T follicular helper cell (primary cell): Measurements from ENCODE around the gene CBX3.
"Not testable (repeated sequence)": the region's sequence is repeated elsewhere in the genome, so short reads cannot be mapped to it uniquely, and the experiment has no call there.

ENCODE experiments used
- DNase-seq: peaks from one replicate; pipeline ENCODE4 v3.0.0-alpha.2; 2020; ENCODE audit warnings: low read depth

CBX3 gene

DNA sequence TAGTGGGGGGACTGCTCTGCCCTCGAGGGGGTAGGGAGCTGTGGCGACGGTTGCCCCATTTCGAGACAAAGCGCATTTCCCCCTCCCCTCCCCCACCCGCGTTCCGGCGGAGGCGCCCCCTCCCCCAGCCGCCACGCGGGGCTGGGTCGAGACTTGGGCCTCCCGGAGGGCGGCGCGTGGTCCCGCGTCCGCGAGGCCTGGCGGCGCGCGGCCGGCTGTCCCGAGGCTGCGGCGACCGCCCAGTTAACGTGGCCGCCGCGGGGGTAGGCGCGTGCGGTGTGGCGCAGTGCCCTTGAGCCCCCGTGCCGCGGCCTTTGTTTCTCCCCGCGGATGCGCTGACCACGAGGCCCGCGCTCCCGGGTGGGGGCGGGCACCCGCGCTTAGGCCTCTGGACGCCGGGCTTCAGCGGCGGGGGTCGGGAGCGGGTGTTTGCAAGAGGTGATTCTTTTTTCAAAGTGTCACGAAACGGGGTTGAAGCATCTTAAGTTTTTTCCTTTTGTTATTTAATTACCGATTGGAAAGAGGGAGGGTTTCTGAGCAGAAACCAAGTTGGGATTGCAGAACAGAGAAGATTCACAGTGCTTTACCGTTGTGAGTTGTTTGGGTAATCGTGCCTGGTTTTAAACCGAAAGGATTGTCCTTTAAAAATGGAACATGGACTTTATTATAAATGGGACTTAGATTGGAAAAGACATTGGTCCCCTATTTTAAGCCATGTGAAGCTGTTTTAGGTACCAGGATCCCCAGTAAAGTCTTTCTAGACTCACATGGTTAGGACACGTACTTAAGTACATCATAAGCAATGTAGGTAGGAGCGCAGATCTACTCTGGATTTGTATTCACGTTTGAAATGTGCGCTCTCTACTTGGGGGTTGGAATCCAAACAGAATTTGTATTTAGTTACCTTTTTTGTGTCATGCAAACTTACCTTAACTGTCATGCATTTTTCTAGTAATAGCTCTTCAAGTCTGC lies 760 bp downstream of the CBX3 start:
- DNase-seq, result peak; percentile 29

DNA sequence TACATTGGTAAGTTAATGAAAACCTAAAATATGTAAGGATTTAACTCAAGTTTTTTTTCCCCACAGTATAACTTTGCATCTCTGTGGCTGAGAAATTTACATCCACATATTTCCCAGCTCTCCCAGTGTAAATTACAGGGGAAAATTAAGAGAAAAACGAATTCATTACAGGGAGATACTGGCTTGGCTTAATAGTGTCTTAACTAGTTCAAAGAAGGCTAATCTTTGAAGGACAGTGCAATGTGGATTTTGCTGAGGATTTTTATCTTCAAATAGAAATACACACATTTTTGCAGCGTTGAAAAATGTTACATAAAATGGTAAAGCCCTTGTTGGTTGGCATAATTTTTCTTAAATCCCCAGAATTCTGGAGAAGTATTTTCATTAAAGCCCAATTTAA lies 1.5 kb downstream of the CBX3 start:
- DNase-seq, result no peak

DNA sequence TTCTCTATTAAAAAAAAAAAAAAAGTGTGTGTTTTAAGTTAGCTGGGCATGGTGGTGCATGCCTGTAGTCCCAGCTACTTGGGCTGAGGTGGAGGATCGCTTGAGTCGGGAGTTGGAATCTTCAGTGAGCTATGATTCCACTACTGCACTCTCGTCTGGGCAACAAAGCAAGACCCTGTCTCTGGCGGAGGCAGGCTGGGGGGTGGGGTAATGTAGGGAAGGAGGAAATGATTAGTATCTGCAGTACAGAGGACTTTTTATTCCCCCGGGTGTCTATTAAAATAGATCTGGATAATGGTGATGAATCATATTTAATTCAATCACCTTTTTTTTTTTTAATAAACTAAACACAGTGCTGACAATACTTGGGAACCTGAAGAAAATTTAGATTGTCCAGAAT lies 6.5 kb downstream of the CBX3 start:
- no peak for DNase-seq

DNA sequence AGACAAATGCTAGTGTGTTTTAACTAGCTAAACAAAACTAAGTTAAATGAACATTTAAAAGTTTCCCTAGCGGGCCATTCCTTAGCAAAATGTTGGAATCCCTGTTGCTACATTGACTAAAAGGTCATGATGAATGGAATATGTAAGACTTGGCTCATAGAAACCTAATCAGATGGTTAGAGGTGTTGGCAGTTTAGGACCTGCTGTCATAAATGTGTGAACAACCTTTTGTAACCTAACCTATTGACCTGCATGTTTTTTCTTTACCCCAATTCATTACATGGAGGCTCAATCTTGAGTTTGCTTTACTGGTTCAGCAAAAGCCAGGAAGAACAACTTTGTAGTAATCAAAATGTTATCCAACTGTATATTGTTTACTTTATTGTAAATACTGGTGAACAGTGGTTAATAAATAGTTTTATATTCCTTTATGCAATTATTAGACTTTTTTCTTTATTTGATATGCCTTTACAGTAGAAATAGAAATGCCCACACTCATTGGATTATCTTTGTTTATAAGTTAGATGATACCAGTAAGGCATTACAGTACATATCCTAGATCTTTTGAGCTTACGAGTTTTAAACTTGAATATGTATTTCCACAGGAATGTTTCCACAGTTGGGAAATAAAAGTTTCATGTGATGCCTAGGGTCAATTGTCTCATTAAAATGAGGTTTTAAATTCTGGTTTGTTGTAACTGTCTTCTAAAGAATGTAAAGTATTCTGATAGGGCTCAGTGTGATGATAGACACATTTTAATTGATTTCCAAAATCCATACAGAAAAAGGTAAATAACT lies 11.6 kb downstream of the CBX3 start:
- no peak for DNase-seq

DNA sequence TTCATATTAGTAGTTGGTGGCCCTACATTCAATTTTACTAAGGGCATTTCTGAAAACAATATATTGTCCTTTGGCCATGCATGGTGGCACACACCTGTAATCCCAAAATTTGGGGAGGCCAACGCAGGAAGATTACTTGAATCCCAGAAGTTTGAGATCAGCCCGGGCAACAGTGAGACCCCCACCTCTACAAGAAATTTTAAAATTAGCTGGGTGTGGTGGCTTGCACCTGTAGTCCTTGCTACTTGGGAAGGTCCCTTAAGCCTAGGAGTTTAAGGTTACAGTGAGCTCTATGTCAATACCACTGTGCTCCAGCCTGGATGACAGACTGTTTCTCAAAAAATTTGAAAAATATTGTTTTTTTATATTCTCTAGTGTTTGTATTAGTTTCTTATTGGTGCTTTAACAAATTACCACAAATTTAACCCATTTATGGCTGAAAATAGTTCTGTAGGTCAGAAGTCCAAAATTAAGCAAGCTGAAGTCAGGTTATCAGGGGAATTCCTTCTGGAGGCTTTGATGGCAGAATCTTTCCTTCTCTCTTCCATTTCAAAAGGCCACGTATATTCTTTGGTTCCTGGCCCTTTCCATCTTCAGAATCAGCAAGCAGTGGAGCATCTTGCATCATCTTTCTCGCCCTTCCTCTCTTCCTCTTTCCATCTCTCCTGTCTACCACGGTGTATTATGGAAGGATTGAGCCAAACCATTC lies 12.4 kb downstream of the CBX3 start:
- DNase-seq, result no peak

DNA sequence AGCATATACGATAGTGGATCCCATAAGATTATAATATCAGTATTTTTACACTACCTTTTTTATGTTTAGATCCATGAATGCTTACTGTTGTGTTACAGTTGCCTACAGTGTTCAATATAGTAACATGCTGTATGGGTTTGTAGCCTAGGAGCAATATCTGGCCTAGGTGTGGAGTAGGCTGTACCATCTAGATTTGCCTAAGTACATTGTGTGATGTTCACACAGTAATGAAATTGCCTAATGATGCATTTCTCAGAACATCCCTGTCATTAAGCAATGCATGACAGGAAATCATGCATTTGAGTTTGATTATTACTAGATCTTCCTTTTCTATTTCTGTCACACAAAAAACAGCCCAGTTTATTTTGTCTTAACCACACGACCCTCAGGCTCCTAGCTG lies 14.5 kb downstream of the CBX3 start:
- DNase-seq, result no peak

DNA sequence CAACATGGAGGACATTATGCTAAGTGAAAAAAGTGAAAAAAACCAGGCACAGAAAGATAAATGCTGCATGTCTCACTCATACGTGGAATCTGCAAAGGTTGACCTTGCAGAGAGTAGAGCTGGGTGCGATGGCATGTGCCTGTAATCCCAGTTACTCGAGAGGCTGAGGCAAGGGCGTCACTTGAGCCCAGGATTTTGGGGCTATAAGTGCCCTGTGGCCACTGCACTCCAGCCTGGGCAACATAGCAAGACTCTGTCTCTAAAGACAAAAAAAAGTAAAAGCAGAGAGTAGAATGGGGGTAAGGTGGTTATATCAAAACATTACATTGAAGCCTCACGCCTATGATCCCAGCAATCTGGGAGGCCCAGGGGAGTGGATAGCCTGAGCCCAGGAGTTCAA lies 22.8 kb downstream of the CBX3 start:
- DNase-seq, result no peak

DNA sequence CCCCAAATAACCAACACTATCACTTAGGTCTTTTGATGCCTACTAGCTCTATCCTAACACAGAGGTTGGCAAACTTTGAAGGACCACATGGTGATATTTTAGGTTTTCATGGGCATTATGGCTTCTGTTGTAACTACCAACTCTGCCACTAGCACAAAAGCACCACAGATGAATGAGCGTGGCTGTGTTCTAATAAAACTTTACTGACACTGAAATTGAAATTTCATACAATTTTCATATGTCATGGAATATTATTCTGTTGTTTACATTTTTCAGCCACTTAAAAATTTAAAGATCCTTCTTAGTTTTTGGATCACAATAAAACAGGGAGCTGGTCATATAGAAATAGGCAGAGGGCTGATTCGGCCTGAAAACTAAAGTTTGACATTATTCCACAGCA lies 26.4 kb downstream of the CBX3 start:
- DNase-seq, result no peak

DNA sequence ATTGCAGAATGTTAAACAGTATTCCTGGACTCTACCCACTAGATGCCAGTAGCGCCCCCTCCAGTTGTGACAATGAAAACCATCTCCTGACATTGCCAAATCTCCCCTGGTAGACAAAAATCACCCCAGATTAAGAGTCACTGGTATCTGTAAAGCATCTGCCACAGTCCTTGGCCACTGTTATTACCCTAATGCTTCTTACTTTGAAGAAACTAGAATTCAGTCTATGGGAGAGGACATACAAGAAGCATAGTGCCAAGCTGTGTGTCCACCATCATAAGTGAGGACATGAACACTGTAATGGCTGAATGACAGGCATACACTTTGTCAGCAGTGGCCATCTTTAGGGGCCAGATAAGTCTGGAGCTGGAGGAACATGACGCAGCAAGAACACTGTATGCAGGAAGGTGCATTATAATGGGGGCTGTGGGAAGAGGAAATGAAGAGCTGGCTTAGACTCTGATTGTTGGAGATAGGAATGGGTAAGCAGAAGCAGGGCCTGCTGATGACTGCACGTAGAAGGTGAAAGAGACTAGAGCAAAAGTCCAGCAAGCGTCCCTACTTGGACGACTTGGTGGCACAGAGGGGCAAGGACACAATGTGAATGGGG lies 32.5 kb downstream of the CBX3 start:
- DNase-seq, result no peak

DNA sequence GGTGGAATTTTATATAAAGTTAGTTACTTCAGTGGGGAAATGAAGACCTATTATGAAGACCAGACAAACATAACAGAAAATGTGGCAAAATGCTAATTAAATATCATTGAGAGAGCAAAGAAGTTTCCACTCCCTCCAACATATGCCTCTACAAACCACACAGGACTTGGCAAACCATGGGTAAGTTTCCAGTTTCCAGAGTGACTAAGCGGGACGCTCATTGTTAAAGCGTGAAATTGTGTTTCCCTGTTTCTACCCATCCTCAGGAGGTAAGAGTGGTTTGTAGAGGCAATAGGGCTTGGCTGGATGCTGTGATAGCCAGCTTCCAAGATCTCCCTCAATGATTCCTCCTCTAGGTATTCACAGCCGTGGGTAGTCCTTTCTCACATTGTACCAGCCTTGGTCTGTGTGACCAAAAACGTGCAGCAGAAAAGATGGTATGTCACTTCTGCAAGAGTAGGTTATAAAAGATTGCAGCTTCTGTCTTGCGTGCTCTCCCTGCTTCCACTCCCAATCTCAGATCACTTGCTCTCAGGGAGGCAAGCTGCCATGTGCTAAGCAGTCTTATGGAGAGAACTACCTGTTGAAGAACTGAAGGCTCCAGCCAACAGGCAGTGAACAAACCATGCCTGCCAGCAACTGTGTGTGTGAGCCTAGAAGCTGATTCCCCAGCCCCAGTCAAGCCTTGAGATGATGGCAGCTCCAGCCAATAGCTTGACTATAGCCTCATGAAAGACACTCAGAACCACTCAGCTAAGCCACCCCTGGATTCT lies 35.7 kb downstream of the CBX3 start:
- DNase-seq, result no peak

DNA sequence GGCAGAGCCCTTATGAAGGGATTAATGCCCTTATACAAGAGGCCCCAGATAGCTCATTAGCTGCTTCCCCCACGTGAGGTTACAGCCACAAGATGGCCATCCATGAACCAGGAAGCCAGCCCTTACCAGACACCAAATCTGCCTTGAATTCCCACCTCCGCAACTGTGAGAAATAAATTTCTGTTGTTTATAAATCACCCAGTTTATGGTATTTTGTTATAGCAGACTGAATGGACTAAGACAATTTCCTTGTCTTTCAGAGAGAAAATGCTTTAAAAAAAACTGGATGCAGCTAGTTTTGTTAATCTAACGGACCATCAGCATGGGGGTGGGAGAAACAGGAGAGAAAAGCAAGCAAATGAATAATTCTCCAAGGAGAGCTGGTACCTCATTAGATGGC lies 36.5 kb downstream of the CBX3 start:
- no peak for DNase-seq

DNA sequence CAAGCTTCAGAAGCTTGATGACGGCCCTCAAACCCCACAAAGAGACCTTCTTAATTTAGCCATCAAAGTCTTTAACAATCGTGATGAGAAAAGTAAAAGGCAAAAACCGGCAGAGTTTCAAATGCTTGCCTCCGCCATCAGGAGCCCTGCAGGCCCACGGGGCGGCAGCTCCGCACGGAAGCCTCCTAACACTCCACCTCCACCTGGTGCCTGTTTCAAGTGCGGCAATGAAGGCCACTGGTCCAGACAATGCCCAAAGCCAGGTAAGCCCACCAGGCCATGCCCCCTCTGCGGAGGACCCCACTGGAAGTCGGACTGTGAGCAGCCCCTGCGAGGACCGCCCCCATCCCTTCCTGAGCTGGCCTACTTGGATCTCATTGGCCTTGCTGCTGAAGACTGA lies 43.6 kb downstream of the CBX3 start:
- no peak for DNase-seq

DNA sequence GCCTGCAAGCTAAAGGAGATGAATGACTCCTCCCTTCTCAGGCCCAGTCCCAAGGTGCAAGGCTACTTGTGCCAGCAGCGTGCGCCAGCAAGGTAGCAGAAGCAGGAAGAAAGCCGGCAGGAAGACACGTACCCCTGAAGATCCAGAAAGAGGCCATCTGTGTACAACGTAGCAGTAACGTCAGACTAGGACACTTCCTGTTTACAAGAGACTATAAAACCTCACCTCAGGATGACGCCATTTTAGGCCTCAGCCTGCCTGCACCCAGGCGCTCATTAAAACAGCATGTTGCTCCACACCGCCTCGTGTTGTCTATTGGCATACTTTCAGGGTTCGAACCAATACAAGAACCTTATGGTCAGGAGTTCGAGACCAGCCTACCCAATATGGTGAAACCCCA lies 48.7 kb downstream of the CBX3 start:
- DNase-seq, result no peak

DNA sequence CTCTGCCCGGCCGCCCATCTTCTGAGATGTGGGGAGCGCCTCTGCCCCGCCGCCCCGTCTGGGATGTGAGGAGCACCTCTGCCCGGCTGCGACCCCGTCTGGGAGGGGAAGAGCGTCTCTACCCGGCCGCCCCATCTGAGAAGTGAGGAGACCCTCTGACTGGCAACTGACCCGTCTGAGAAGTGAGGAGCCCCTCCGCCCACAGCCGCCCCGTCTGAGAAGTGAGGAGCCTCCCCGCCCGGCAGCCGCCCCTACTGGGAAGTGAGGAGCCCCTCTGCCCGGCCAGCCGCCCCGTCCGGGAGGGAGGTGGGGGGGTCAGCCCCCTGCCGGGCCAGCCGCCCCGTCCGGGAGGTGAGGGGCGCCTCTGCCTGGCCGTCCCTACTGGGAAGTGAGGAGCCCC lies 60.3 kb downstream of the CBX3 start:
- DNase-seq, result not testable (repeated sequence)
